SK-MEL-5 (cell line): ENCODE measurements around the gene SNX30. TPM values are rescaled to one million over a fixed set of nuclear protein-coding genes. Genes with fewer than 3 reads are reported as not detected.

ENCODE experiments used
- DNase-seq: peaks from one replicate; pipeline ENCODE4 v3.0.0-alpha.2; 2016; ENCODE audit warnings: low read depth, low spot score
- in situ Hi-C: cut with HindIII; loops from 2 replicates; pipeline ENCODE4 v1.10.0; 2016; ENCODE audit warnings: low sequenced_read_pairs, high pct_unique_total_duplicates, low pct_unique_long_range_greater_than_20kb
- total RNA-seq: library from RNA; depleted of rRNA; stranded (reverse); fragments of >200 nt; shearing (Covaris generic); gene quantifications from 2 replicates; pipeline ENCODE4 v1.2.3, GENCODE V29; 2014

SNX30 gene
- total RNA-seq, 1 experiment from 2014 or later: 39.2 TPM

DNA sequence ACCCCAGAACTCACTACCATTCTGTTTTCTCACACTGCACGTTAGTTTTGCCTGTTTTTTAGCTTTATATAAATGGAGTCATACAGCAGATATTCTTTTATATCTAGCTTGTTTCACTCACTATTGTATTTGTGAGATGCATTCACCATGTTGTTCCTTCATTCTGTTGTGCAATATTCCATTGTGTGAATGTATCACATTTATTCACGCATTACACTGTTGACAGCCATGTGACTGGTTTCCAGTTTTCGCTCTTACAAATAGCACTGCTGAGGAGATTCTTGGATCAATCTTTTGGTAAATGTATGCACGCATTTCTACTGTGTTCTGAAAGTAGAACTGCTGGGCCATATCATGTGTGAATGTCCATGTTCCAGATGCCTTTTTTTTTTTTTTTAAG lies 6.4 kb upstream of the SNX30 start:
- no peak for DNase-seq
- in situ Hi-C loops: no loop called here

DNA sequence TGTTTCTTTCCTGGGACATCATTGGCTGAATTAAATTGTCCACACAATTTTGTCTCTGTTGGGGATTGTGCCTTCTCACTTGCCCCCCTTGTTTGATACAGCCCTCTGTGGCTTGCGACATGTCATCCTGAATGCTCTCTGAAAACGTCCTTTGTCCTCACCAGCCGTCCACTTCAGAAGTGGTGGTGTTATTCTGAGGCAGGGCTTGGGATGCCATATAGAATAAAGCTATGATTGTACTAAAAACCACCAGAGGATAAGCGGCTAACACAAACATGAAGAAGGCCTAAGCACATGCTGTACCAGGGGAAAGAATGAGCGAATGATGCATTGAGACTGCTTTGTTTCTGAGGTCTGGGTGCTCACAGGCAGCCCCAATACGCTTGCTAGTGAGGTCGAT lies 3.5 kb upstream of the SNX30 start:
- DNase-seq: peak; percentile 99
- in situ Hi-C loops: no loop called here

DNA sequence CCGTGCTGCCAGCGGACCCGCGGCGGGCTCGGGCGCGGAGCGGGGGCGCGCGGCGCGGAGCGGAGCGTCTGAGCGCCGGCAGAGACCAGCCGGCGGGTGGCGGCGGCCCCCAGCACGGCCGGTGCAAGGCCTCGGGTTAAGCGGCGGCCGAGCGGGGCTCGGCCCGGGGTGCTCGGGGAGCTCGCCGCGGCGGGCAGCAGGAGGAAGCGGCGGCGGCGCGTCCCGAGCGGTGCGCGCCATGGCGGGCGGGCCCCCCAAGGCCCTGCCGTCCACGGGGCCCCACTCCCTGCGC lies 150 bp downstream of the SNX30 start:
- in situ Hi-C loops: no loop called here
- DNase-seq: no peak

DNA sequence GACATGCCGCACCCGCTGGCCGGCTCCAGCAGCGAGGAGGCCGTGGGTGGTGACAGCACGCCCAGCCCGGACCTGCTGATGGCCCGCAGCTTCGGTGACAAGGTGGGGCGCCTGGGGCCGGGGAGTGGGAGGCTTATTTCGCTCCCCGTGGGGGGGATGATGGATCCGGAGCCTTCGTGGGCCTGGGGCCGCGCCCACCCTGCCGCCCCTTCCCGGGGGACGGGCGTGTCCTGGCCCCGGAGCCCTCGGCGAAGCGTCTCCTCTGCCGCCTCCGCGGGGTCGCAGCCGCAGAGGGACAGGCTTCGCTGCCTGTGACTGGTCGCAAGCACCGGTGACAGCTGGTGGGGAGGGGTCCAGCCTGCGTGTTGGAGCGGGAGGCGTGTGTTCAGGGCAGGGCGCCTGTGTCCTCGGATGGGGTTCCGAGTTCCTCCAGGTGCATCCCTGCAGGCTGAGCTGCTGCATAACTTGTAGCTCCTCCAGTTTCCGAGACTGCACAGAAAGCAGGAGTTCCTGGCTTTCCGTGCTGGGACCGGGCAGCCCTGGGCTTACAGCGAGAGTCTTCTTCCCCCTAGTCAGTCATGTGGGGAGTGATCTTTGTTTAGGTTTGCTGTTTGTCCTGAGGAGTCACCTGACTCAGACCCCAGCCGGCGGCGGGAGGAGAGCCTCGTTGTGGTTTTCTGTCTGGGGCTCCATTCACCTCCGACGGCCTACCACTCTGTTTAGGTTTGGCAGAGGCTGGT lies 666 bp downstream of the SNX30 start:
- in situ Hi-C loops: no loop called here
- peak; percentile 71 for DNase-seq

DNA sequence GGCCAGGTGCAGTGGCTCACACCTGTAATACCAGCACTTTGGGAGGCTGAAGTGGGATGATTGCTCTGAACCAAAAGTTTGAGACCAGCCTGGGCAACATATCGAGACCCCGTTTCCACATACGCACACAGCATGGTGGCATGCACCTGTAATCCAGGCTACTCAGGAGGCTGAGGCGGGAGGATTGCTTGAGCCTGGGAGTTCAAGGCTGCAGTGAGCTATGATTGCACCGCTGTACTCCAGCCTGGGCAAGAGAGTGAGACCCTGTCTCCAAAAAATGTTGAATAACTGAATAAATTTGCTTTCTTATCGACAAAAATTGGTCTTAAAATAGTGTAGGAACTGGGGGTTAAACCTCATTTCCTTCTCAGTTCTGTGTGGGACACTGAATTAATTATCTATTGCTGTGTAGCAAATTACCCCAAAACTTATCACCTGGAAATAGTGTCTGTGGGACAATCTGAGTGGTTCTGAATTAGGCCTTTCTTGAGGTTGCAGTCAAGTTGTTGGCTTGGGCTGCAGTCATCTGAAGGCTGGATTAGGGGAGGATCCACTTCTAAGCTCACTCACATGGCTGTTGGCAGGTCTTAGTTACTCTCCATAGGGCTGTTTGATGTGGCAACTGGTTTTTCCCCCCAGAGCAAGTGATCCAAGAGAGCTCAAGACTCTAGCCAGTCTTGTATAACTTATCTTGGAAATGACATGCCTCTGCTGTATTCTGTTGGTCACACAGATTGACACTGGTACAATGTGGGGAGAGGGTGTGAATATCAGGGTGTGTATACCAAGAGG lies 2.0 kb downstream of the SNX30 start:
- no peak for DNase-seq
- in situ Hi-C loops: no loop called here

DNA sequence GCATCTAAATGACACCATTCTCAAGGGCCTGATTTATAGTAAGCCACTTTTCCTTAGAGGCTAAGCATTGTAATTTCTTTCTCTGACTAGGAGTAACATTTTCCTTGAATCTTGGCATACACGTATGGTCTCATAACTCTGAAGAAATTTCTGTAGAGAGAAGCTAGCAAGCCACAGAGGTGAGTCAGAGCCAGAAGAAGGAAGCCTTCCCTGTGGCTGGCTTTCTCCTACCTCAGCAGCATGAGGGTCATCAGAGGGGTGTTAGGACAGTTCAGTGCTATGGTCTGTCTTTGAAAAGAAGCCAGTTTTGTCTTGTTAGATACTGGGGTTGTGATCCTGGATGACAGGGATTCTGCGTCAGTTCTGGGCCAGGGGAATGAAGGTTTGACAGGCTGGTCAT lies 3.2 kb downstream of the SNX30 start:
- DNase-seq: no peak
- in situ Hi-C loops: no loop called here

DNA sequence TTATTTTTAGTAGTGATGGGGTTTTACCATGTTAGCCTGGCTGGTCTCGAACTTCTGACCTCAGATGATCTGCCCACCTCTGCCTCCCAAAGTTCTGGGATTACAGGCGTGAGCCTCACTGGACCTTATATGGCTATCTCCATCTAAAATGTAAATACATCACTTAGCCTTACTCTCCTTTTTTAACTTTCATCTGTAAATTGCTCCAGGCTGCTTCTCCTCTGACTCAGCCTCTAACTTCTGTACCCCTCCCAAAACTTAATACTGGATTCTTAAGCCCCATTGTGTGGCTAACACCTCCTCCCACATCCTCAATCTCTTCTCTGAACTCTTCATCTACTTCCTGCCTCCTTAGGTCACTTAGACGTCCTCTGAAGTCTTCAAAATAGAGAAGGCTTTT lies 4.0 kb downstream of the SNX30 start:
- peak; percentile 82 for DNase-seq

DNA sequence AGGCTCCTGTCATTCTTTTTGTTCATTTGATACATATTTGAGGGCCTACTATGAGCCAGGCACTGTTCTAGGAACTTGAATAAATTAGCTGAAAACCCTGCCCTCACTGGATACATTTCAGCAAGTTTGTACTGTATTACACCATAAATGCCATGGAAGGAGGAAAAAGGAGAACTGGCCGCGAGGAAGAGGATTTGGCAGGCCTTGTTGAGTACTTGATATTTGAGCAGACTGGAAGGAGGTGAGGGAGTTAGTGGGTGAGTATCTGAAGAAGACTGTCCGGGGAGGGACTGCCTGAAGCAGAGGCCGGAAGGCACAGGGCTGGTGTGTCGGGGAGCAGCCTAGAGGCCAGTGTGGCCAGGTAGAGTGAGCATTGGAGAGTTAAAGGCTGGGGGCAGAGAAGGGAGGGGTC lies 4.5 kb downstream of the SNX30 start:
- DNase-seq: no peak
- in situ Hi-C loops: no loop called here

More for the DNA sequence above, 4.0 kb downstream of the SNX30 start:
- in situ Hi-C loops: no loop called here

DNA sequence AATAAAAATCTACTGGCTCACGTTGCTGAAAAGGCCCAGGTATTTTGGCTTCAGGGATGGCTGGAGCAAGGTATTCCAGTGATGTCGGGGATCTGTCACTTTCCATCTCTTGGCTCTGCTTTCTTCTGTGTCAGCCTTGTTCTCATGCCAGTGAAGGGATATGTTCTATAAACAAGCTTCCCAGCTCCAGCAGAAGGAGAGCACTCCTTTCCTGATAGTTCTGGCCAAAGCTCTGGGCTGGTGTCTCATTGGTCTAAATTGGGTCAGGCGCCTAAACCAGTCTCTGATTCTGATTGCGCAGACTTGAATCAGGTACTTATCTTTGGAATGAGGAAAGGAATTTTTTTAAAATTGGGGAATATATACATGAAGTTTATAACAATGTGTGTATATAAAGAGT lies 5.1 kb downstream of the SNX30 start:
- no peak for DNase-seq
- in situ Hi-C loops: no loop called here

DNA sequence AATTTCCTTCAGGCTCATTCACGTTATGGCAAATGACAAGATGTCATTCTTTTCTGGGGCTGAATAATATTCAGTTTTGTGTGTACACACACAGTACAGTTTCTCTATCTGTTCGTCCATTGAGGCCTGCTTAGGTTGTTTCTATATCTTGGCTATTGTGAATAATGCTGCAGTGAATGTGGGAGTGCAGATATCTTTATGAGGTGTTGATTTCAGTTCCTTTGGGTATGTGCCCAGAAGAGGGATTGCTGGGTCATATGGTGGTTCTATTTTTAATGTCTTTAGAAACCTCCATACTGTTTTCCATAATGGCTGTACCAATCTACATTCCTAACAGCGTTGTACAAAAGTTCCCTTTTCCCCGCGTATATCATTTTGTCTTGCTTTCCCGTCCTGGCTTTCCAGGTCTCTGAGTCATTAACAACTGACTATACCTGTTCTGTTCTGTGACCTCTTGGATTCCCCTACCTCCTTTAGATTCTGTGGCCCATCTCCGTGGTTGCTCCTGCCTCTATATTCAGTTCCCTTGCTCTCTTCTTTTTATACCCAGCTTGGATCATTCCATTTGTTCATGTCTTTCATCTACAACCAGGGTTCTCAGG lies 6.8 kb downstream of the SNX30 start:
- DNase-seq: peak; percentile 41
- in situ Hi-C loops: no loop called here

DNA sequence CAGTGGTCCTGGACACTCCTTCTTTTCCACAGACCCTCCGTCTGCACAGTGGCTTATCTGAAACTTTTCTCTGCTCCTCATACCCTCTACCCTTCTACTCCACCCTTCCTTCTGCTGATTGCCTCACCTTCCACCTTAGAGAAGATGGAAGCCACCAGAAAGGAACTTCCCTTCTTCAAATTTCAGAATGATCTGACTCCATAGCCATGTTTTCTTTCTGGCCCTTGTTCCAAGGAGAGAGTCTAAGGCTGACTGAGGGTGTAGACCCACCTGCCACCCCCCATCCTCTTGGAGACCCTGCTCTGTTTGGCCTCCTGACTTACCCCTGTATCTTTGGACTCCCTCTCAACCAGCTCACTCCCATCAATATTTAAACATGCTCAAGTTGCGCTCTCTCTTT lies 7.4 kb downstream of the SNX30 start:
- in situ Hi-C loops: no loop called here
- no peak for DNase-seq

DNA sequence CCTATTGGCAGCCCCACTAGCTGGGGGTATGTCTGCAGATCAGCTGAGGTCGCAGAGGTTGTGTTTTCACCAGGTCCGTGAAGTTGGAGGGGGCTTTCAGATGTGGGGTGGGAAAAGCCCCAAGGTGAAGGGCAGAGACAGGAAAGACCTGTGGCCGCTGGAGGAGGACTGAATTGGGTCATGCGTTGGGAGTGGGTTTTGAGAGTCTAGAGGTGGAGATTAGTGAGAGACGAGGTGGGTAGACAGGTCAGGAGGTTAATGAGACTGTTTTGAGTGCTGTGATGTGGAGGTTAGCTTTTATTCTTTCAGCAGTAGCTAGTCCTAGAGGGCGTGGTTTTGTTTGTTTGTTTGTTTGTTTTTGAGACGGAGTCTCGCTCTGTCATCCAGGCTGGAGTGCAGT lies 10.3 kb downstream of the SNX30 start:
- in situ Hi-C loops: no loop called here

DNA sequence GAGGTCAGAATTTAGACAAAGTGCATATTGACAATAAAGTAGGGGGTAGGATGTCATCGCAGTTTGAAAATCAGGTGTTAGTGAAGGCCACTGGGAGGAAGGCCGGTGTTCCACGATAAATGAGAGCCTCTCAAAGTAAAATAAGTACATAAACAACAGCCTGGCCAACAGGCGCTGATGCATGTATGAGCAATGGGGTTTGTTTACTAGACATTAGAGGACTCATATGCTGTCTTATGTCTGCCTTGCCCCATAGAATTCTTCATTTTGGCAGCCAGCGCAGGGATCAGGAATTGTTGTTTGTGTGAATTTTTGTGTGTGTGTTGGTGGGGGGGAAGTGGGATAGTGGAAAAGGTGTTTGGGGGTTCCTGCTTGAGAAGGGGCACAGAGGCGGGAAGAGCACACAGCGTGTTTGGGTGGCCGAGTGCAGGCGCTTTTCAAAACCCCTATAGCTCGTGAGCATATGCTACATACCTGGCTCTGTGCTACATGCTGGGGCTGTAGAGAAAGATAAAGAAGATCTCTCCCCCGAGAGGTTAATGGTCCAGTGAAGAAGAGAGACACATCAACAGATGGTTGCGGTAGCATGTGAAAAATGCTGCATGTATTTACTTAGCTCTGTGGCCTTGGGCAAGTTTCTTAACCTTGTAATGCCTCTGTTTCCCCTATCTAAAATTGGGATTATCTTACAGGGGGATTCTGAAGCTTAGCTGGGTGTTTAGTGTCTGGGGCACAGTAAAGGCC lies 11.5 kb downstream of the SNX30 start:
- in situ Hi-C loops: no loop called here

More for the DNA sequence above, 10.3 kb downstream of the SNX30 start:
- no peak for DNase-seq

DNA sequence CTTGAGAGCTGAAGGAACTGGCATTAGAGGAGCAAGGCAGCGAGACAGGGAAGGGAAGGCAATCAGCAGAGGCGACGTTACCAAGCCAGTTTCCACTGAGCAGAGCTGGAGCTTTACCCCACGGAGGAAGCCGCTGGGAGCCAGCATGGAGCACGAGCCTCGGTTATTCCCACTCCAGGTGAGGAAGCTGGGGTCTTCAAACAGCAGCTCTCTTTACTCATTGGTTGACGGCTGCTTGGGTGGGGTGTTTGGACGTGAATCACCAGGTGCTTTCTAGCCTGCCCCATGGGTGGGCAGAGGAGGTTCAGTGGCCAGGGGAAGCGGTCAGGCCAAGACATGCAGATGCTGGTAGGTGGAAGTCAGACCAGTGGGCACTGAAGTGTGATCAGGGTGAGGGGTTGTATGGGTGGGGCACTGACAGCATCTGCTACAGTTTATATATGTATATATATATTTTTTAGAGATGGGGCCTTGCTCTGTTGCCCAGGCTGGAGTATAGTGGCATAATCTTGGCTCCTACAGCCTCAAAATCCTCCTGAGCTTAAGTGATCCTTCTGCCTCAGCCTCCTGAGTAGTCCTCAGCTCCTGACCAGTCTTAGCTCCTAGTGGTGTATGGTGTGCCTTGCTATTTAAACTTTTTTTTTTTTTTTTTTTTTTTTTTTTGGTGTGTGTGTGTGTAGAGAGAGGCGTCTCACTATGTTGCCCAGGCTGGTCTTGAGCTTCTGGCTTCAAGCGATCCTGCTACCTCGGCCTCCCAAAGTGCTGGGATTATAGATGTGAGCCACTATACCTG lies 12.4 kb downstream of the SNX30 start:
- in situ Hi-C loops: no loop called here
- DNase-seq: no peak

More for the DNA sequence above, 11.5 kb downstream of the SNX30 start:
- DNase-seq: no peak

DNA sequence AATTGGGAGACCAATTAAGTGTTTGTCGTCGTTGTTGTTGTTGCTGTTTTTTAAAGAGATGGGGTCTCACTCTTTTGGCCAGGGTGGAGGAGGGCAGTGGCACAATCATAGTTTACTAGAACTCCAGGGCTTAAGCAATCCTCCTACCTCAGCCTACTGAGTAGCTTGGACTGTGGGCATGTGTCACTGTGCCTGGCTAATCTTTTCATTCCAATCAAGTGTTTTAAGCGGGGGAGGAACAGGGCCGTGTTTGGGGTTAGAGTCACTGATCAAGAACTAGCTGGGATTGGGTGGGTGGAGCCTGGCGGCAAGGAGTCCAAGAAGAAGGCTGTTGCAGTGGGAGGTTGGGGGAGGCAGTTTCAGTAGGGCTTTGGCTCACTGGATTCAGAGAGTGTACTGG lies 13.8 kb downstream of the SNX30 start:
- no peak for DNase-seq
- in situ Hi-C loops: no loop called here

DNA sequence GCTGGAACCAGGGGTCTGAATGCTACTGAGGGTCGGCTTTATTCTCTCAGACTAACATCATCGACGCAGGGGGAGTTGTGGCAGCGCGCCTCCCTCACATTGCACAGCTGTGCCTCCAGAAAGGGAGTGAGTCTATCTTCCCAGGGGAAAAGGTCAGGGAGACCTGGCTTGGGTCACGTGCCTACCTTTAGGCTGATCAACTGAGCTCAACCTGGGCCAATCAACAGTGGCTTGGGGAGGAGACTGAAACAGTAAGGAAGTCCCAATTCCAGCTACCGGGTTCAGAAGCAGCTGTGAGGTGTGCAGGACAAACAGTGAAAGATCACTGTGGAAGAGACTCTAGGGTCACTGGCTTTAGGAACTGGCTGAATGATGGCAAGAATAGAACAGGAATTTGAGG lies 14.3 kb downstream of the SNX30 start:
- in situ Hi-C loops: no loop called here
- DNase-seq: peak; percentile 25

DNA sequence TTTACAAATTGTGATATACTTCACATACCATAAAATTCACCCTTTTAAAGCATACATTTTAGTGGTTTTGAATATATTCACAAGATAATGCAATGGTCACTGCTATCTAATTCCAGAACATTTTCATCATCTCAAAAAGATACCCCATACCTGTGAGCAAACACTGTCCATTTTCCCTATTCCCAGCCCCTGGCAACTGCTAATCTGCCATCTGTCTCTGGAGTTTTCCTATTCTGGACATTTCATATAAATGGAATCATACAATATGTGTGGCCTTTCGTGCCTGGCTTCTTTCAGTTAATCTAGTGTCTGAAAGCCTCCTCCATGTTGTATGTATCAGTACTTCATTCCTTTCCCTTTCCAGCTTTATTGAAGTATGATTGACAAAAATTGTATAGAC lies 14.7 kb downstream of the SNX30 start:
- DNase-seq: no peak
- in situ Hi-C loops: no loop called here
